GM12872 (cell line): ENCODE data around the gene ATP2B3.

Experiments
- CTCF ChIP-seq: IDR thresholded peaks from 3 replicates; pipeline ENCODE4 v1.5.1; 2011; ENCODE audit warnings: low read depth, mild to moderate bottlenecking, low read length, moderate library complexity; ENCODE audit not compliant: insufficient read depth

ATP2B3 gene

GRCh38 chrX:153474266-153474665, 43.2 kb upstream of the ATP2B3 start:
- no peak for TF ChIP-seq CTCF

- TF ChIP-seq CTCF: no peak
Observed at GRCh38 chrX:153474718-153475117, 42.7 kb upstream of the ATP2B3 start.

- TF ChIP-seq CTCF: no peak
Observed at GRCh38 chrX:153475271-153475670, 42.2 kb upstream of the ATP2B3 start.

- no peak for TF ChIP-seq CTCF
Observed at GRCh38 chrX:153475751-153476281, 41.6 kb upstream of the ATP2B3 start.

- no peak for TF ChIP-seq CTCF
Observed at GRCh38 chrX:153476666-153477363, 40.6 kb upstream of the ATP2B3 start.

- no peak for TF ChIP-seq CTCF
Observed at GRCh38 chrX:153477364-153477857, 40.0 kb upstream of the ATP2B3 start.

GRCh38 chrX:153477901-153478300, 39.5 kb upstream of the ATP2B3 start:
- no peak for TF ChIP-seq CTCF
